HG03280 (cell line): ENCODE results near the gene DLG5.

ENCODE experiments used
- ATAC-seq: cut with Tn5 transposase; IDR thresholded peaks from one replicate; pipeline ENCODE4 v1.9.1; 2021; ENCODE audit warnings: mild to moderate bottlenecking, moderate library complexity; ENCODE audit not compliant: unreplicated experiment

The DLG5 gene

DNA sequence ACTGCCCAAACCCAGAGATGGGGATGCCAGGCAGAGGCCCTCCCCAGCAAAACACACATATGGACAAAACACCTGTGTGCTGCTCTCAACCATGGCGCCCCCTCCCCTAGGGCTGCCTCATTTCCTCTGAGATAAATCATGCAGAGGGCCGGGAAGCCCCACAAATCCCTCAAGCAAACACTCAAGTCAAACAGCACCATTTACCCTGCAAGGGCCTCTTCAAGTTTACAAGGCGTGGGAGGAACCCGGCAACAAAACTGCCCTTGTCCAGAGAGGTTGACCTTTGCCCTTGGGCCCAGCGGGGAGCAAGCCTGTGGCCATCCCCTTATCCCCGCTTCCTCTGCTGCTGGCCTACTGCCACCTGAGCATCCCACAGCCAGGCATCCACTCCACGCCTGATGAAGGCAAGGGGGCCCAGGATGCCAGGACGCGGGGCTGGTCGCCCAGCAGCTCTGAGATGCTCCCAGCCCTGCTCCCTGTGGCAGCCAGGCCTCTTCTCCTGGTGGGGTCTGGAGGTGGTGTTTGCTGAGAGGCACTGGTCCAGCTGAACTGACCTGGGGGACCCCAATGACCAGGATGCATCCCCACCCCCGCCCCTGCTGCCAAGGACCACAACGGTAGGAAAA lies 77.4 kb downstream of the DLG5 start:
- no peak for ATAC-seq

DNA sequence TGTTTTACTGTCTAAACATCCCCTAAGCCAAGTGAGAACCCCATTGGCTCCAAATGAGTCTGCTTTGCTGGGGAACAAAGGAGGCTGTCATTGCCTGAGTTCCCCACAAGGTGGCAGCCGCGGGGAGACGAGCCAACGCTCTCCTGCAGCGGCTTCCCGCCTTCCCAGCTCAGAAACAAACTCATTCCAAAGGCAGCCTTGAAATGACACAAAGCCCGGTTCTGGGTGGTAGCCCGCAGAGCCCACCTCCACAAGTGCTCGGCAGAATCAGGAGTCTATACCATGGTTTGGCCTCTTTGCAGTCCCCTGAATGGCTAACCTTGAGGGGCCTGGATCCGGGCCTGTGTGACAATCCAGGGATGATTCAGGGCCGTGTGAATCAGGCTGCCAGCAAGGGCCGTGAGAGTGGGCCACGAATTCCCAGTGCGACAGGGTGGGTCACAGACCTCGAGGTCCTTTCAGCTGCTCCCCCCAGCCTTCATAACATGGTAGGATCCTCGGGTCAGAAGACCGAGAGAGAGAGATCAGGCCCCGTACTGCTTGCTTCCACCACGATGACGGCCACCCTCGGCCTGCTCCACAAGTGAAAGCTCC lies 79.7 kb downstream of the DLG5 start:
- peak; percentile 77 for ATAC-seq

DNA sequence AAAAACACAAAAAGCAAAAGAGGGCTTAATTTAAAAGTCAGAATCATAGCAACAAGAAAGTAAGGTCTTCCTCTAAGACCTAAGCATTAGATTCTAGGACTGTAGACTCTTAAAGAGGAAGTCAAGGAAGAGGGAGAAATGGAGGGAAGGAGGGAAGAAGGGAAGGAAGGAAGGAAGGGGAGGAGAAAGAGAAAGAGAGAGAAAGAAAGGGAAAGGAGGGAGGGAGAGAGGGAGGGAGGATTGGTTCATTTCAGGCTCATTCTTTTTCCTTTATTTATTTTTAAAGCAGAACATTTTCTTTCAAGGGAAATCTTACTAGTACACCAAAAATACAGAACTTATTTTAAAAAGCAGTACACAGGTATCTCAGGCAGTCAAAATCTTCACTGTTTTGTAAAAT lies 81.1 kb downstream of the DLG5 start:
- no peak for ATAC-seq

DNA sequence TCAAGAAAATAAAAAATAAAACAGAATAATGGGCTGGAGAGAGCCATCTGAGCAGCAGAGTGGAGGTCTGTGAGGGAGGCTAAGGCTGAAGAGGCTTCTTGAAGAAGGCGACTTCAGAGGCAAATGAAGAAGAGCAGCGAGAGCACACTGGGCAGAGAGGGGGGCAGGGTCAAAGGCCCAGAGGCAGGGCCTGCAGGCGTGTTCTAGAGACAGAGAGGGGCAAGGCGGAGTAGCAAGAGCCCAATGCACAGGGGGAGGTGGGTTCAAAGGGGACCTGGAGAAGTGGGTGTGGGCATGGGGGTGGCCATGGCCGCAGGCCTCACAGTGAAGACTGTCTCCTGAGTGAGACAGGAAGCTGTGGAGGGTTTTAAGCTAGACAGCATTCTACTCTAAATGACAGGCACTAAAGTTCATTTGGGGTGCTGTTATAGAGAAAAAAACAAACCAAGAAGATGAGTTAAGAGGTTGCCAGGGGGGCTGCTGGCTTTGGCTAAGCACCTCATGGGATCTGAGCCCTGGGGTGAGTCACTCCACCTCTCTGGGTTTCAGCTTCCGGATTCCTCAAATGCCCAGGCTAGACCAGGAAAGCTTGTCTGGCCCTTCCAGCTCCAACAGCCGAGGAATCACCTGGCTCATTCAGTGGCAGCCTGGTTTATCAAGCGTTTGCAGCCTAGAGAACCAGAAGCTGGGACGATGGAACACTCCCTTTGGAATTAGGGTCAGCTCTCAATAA lies 81.7 kb downstream of the DLG5 start:
- ATAC-seq, result no peak

DNA sequence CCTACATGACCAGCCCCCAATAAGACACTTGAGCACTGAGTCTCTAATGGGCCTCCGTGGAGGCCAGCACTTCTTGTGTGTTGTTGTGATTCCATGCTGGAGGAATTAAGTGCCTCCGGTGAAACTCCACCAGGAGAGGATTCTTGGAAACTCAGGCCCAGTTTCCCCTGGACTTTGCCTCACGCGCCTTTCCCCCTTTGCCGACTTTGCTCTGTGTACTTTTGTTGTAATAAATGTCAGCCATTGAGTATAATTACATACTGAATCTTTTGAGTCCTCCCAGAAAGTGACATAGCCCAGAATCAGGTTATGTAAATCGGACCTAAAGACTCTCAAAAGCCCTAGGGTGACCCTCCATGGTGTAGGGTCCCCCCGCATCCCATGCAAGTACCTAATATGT lies 82.4 kb downstream of the DLG5 start:
- ATAC-seq, result no peak

DNA sequence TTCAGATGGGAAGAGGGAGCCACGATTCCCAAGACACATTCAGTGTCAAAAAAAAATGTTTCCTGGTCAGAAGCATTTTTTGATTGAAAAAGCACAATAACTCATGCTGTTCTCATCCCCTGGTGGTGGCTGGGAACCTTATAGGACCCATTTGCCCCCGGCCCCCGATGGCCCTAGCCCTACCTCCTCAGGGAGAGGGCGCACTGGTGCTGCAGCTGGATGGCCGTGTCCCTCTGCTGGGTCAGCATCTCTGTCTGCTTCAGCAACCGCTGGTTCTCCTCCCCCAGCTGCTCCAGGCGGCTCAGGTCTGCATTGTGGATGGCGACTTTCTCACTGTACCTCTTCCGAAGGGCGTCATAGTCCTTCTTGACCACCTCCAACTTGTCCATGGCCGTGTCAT lies 83.3 kb downstream of the DLG5 start:
- no peak for ATAC-seq

DNA sequence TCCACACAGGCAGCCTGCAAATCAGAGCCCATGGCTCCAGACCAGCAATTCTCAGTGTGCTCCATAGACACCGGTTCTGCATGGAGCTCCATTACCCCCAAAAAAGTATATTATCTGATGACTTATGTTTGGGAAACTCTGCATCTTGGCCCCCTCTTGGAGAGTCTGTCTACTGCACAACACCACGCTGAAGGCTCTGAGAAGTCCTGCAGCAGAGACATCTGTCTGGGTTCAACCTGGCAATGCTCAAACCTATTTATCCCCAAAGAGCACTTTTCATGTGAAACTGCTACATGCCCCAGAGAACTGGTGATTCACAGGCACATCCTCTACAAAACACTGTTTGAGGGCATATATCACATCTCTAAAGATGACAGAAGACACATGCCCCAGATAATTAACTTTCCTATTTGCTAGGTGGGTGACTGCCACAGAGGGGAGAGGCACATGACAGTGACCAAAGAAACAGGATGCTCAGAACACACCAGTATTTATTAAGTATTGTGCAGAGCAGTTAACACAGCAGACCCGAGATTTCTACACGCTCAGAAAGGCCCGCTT lies 83.8 kb downstream of the DLG5 start:
- ATAC-seq, result no peak

DNA sequence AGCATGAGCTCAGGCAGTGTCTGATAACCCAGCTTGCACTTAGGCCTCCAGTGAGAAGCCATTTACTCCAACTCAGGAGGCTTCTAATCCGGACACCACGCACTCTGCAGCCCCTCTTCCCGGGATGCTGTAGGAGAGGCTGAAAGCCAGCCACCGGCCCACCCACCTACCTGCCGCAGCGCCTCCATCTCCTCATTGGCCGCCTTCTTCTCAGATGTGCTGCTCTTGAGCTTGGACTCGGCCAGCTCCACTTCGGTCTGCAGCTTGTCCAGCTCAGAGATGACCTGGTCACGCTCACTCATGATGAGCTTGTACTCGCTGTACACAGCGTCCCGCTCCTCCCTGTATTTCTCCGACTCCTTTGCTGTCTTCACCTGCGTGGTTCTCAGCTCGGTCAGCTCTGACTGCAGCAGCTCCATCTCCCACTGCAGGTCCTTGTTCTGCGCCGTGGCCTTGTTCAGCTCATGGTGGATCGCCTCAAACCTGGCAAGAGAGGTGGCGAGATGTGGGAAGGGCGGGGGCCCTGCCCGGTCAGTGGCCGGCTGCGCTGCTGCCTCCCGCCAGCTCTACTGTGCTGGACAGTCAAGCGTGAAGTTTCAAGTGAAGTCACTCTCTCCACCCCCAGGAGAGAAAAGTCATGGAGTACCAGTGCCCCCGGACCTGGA lies 84.7 kb downstream of the DLG5 start:
- no peak for ATAC-seq

DNA sequence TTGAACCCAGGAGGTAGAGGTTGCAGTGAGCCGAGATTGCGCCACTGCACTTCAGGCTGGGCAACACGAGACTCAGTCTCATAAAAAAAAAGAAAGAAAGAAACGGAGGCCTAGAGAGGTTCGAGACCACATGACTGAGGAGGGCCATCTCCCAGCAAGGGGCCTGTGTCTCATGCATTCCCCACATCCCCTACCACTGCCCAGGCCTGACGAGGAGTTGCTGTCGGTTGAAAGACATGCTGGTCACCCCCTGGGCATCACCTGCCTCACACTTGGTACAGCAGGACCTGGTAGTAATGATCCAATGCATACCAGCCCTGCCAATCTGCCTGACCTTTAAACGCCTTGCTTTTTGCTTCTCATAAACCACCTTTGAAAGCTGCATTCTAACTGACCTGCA lies 85.9 kb downstream of the DLG5 start:
- no peak for ATAC-seq

DNA sequence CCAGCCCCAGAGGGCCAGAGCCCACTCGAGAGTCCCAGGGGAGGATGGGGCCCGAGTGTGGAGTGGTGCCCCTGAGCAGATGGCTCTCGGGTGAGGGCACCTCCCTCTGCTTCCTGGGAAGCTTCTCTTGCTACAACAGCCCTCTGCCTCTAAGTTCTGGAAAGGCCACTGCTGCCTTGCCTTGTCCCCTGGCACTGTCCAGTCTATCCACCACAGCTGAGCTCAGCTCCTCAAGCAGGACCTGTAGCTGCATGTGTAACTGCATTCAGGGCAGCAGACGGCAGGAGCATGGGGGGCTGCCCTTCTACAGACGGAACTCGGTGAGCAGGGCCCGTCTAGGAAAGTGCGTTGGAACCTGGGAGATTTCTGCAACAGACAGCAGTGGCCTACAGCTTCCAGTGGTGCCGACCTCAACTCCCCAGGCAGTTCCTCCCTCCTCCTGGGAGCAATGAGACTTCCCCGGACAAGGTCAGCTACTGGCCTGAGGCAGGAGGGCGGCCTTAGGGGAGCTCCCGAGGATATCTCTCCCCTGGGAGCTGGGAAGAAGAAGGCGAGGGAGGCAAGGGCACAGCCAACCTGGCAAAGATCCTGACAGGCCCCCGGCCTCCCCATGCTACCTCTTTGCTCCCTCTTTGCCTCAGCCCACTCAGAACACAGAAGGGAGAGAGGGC lies 88.5 kb downstream of the DLG5 start:
- ATAC-seq, result no peak

DNA sequence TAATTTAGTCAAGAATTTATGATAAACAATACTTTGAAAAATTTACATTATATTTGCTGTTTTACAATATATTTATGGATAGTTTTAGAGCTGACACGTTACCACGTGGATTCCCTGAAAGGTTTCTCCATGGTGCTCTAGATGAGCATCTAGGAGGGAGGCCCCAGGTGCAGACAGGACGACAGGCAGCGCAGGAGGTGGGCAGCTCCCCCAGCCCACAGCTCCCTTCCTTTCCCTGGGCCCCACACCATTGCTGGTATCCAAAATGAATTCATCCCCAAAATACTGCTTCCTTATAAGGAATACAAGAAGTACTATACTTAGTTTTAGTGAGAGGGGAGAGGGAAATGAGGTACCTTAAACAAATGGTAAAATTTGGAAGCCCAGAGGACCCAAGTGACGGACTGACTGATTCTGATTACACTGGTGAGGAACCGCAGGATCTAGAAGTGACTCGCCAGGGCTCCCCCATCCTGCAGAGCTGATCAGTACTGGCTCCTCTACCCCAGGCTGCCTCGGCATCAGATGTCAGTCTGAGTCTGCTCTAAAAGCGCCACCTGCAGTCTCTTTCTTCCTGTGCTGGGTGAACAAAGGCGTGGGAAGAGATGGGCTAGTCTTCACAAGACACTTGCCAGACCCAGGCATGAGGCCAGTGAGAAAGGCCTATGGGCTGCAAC lies 89.2 kb downstream of the DLG5 start:
- peak; percentile 93 for ATAC-seq

DNA sequence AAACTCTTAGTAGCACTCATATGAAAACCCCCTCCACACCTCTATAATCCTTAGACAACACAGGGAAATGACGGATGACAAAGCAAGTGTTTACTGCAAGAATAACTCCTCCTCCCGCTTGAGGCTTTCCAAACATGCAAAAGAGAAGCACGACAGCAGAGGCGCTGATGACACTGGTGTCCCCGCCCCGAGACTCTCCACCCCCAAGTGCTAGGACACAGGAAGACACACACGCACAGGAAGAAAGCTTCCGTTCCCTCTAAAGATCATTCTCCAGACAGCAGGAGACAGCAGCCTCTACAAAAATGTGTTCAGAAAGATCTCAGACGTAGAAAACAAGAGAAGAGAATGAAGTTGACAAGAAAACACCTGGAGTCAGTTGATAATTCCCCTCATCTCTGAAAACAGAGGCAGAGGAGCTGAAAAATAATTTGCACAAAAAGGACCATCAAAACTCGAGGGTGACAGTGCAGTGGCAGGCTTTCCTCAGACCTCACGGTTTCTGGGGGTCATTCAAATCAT lies 90.2 kb downstream of the DLG5 start:
- peak; percentile 78 for ATAC-seq

DNA sequence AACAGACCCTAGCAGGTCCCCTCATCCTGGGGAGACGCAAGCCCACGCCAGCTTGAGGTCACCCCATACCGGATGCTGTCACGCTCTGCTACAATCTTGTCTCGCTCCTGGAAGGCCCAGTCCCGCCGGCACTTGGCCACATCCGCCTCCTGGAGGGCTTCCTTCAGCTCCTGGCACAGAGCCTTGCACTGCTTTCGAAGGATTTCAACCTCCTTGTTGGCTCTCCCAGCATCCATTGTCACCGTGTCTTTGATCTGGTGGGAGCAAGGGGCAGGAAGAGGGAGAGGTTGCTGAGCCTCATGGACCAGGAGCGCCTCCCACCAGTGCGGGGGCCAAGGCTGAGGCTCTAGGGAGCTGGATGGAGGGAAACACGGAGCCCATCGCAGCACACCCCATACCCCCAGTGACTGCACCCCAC lies 90.9 kb downstream of the DLG5 start:
- ATAC-seq, result no peak

DNA sequence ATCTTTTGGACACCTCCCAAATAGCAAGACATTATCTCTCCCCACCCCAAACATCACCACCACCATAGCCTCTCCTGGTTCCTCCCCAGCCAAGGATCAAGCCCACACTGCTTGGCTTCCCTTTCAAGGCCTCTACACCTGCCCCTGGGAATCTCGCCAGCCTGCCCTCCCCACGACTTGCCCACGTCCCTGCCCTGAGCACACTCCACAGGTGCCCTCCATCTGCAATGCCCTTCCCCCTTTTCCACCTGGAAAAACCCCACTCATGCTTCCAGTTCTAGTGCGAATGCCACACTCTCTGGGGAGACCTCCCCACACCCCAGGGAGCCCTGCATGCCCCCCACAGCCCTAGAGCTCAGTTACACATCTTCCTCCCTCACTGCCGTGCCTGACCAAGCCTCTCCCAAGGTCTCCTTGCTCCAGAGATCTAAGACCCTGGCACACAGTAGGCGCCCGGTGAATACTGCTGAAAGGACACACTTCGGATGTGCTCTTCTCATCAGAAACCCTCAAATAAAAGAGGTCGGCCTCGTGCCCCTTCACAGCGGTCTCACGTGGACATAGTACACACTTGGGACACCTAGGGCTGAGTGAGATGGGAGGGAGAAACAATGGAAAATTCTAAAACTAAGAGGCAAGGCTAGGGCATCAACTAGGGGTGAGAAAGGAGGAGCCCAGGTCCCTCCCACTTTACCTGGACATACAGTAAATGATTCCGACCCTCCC lies 91.4 kb downstream of the DLG5 start:
- no peak for ATAC-seq

DNA sequence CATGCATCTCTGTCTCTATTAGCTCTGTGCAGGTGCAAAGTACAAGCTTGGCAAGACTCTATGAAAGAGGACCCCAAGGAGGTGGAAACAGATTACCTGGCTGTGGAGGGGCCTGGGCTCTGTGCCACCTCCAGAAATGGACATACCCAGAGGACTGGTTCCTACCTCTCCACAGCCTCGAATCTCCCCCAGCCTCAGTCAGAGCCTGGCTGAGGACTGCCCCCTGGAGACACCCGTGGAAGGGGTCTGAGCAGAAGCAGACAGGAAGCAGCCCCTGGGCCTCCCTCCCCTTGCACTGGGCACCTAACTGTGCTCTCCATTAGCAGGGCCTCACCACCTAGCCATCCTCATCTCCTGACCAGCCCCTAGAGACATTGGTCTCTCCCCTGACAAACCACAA lies 92.0 kb downstream of the DLG5 start:
- no peak for ATAC-seq

DNA sequence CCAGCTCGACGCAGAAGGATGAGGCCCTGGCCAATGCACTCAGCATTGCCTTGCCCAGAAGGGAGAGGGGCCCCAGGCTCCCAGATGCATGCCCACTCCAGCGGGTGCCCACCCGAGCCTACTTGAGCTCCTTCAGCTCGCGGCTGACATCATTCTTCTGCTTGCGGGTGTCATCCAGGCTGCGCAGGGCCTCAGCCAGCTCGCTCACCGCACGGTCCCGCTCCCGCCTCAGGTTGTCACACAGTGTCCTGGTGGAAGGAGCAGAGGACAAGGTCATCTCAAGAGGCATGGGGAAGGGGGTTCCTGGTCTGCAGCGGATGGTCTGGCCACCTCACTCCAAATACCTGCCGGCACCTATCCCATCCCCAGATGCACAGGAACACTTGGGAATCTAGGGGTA lies 92.8 kb downstream of the DLG5 start:
- no peak for ATAC-seq

DNA sequence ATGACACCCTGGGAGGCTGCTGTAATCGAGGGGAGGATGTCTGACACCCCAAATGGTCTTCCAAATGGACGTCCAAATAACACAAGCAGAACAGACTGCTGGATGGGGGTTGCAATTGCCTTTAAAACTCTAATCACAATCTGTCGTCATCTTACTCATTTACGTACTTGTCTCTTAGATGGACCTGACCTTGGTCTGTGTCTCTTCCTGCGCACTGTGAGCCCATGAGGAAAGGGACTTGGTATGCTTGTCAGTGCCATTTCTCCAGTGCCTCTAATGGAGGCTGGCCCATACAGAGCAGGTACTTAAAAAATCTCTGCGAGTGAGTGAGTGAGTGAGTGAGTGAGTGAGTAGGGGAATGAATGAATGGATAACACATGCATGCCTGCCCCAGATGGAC lies 93.3 kb downstream of the DLG5 start:
- ATAC-seq, result no peak

DNA sequence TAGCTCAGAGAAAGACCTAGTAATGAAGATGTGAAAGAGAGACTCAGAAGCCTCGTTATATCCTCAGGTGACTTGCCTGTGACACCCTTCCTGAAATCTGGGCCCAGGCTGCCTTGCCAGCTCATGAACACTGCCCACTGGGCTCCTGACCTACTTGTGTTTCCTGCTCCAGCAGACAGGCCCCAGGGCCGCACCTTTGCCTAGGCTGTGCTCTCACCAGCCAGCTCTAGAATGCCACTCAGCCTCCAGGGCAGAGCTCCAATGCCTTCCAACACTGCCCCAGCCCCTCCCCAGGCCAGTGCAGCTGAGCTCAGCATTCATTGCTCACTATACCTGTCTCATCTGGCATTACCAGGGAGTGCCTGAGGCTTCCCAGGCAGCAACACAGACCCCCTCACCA lies 94.3 kb downstream of the DLG5 start:
- ATAC-seq, result no peak

DNA sequence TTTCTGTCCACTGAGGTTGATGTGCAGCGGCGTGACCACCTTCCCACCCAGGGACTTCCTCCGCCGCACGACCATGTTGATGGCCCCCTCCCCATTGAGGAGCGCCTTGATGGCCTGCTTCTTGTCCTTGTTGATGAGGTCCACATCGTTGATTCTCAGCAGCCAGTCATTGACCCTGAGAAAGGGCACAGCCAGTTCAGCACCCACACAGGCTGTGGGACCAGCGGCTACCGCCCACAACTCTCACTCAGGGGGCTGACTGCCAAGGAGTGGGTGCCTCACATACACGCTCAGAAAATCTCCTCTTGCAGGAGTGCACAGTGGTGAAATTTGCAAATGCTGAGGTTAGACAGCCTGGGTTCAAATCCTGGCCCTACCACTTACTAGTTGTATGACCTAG lies 97.2 kb downstream of the DLG5 start:
- ATAC-seq, result no peak

DNA sequence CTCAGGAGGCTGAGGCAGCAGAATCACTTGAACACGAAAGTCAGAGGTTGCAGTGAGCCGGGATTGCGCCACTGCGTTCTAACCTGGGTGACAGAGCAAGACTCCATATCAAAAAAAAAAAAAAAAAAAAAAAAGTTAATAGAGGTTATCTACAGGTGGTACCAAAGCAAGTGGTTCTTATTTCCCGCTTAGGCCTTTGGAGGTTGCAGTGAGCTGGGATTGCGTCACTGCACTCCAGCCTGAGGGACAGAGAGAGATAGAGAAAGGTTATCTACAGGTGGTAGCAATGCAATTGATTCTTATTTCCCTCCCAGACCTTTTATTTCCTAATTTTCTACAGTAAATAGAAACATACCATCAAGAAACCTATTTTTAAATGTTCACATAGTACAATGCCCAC lies 98.2 kb downstream of the DLG5 start:
- ATAC-seq, result no peak
